Activated T-cell treated with anti-CD3 and anti-CD28 coated beads for 24 hours (primary cell): ENCODE data around the gene SPAG16.

Experiments used
- DNase-seq: peaks from one replicate; pipeline ENCODE4 v3.0.0-alpha.2; 2020; ENCODE audit warnings: low read depth

Gene SPAG16

DNA sequence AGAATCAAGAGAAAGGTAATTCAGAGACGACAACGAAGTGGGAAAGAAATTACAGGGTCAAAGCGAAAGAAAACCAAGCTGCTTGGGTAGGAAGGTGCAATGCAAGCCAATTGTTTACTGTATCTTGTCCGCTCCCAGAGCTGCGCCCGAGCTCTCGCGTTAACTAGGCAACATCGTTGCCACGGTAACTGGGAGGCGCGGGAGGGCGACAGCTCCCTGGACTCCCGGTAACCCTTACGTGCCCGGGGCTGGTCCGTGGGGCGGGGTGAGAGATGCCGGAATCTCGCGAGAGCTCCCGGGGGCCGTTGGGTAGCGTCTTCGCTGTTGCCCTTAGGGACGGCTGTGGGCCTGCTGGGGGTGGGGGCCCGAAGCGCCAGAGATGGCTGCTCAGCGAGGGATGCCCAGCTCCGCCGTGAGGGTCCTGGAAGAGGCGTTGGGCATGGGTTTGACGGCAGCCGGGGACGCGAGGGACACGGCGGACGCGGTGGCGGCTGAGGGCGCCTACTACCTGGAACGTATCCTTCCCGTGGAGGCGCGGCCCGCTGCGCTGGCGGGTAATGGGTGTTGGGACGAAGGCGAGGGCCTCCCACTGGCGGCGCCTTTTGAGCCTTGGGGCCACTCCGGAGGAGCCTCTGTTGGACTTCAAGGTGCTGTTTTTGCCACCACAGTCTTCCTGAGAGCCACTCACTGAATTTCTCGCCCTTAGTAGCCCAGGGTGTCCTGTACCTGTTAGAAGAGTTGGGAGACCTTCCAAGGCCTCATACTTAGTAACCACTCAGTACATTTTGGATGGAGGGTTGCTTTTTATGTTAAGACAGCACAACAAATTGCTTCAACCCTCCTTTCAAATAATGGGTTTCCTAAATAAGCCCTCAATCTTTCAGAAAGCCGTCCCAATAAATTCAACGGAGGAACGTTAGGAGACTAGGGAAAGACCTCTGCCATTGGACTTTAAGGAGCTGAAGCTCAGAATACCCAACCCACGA, at the start of gene SPAG16:
Gene SPAG16, plus strand, starts transcription at position 360 of the 986 bp plus-strand sequence.
- DNase-seq = peak; percentile 94

DNA sequence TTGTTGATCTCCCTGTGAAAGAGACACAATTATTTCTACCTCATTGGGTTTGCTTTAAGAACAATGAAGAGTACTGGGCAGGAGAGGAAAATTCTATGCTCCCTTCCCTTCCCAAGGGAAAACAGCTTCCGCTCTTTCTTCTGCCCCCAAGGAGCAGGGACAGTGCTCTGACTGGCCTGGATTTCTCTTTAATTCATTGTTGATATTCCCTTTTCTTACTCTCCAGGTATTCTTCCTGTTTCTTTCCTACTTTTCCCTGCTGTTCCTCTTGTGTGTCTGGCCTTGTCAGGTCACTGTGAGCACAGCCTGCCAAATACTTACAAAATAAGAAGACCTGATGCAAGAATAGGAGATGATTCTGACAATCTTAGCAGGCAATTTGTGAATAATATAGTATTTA, 49.6 kb upstream of the SPAG16 start:
- DNase-seq = no peak

- DNase-seq = no peak
Measured at GRCh38 chr2:213235741-213236140, 48.5 kb upstream of the SPAG16 start.

DNA sequence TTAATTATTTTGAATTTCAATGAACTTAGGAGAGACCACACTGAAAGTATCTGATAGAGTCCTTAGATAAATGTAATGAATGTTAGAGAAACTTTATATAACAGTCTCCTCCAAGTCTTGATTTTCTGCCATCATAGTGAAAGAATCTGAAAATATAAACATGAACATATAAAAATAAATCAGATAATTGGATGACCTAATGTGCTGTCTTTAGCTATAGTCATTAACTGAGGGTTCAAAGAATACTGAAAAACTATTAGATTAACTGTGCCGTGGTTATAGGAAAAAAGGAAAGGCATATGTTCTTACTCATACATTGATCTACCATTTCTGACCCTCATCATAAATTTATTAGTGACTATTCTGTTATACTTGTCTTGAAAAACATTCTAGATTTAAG, 47.0 kb upstream of the SPAG16 start:
- DNase-seq = no peak

DNA sequence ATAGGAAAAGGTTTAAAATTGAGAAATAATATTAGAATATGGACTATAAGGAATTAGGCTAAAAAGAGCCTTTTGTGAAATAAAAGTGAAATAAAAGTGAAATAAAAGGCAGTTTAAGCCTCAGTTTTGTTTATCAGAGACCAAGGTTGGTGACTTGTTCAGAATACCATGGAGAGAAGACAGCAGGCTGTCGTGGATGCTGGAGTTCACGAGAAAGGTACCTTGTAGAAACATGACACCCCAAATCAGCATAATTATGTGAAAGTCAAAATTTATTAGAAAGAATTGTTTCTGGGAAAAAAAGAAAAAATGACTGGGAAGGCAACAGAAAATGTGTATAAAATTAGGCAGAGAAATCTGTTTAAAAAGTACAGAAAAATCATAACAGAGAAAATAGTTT, 46.5 kb upstream of the SPAG16 start:
- no peak for DNase-seq

- DNase-seq = no peak
Measured at GRCh38 chr2:213238753-213239495, 45.3 kb upstream of the SPAG16 start.

GRCh38 chr2:213241817-213242216, 42.4 kb upstream of the SPAG16 start:
- DNase-seq = no peak

DNA sequence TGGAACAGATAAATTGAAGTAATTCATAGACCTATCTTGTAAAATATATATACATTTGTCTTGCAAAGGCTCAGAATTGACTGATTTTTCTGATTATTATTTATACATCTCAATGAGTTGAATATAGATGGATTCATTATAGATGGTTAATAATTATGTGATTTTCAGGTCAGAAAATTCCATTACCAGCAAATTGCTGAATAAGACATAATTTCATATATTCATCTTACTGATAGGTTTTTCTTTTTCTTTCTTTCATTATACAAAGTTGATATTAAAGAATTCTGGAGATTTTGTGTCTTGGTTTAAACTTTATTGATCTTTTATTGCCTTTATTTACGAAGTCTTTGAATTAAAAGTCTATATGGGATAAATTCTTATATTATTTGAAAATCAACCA, 41.6 kb upstream of the SPAG16 start:
- no peak for DNase-seq

DNA sequence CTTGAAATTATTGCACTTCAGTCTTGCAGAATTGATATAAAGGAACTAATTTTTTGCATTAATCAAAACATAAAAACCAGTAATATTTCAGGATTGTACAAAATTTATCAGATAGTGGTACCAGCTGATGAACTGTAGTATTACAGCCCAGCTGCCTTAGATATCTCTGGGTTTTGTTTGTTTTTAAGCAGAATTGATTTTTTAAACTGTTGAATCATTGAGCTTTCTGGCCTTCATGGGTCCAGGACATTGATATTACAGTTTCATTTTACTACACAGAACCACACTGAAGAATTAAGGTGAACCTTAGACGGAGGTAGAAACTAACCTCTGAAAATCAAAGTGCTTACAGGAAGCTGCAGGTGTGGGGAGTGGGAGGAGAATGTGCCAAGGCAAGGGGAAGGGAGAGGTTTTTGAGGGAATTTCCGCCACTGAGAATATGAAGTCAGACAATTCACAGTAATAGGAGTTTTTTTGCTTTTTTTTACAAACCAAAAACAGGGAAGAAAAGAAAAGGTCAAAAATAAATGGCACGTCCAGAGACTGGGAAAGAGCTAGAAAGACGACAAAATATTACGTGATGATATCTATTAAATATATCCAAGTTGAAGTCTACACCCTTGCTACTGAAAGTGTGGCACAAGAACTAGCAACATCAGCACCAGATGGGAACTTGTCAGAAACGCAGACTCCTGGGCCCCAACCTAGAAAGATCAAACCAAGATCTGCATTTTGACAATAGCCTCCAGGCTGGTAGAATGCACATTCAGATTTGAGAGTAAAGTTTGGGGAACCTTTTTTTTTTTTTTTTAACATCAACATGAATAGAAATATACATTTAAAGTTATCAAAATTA, 40.8 kb upstream of the SPAG16 start:
- no peak for DNase-seq

DNA sequence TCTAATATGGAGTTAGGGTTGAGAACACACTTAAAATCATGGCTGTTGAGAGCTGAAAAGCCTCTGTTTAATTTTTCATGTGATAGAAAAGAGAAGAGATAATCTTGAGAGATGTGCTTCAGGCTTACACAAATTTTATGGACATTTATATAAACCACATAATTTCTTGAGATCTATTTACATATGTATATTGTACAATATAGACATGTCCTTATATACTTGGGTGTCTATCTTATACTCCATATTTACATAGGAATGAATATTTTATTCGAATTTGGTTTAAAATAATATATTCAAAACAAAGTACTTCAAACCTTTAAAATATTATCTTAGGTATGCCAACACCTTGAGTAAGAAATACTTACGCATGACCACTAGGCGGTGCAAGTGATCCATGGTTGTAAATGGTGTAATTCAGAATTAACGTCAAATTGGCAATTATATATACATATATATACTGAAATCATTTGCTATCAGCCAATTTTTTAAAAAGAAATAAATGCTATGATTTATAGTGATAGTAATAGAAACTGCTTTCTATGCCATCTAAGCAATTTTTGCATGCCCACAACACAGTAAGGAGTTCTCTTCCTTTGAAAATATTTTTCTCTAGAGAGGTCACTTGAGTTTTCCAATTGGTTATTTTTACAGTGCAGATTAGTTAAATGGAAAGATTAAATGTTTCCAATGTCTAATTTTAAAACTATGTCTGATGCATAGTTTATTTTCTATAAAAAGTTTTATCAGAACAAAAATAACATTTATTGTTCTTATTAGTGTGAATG, 37.6 kb upstream of the SPAG16 start:
- peak; percentile 43 for DNase-seq

GRCh38 chr2:213247566-213247965, 36.7 kb upstream of the SPAG16 start:
- DNase-seq = no peak

GRCh38 chr2:213248637-213249036, 35.6 kb upstream of the SPAG16 start:
- no peak for DNase-seq

- no peak for DNase-seq
Measured at GRCh38 chr2:213249502-213249901, 34.8 kb upstream of the SPAG16 start.

DNA sequence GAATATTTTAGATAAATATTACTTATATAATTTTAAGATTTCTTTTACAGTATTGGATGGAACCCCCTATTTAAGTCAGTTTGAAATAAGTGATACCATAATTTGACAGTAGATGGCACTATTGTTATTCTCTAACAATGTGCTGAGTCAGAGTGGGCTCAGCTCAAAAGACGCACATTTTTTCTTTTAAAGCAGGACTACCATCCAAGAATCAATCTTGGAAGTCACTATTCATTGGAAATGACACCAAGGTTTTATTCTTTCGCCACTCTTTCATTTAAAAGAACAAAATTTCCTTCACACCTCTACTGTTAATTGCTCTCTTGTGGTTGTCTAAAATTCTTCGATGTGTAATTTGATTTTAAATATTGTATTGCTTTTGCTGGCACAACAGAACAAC, 32.6 kb upstream of the SPAG16 start:
- DNase-seq = no peak

DNA sequence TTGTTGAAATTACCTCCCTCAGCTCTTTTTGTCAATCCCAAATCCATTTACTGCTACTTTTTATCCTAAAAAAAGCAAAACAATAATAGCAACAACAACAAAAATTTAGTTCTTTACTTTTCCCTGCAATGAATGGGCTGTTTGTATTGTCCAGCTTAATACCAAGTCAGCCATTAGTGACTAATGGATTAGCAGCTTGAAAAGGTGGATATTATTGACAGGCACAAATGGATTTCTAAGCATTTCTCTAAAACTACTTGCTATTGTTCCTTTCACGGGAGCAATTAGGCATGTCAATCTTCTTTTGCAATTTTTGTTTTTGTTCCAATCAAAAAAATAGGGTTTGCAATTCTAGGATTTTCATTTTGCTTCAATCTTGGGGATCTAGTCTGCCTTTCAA, 32.1 kb upstream of the SPAG16 start:
- no peak for DNase-seq

DNA sequence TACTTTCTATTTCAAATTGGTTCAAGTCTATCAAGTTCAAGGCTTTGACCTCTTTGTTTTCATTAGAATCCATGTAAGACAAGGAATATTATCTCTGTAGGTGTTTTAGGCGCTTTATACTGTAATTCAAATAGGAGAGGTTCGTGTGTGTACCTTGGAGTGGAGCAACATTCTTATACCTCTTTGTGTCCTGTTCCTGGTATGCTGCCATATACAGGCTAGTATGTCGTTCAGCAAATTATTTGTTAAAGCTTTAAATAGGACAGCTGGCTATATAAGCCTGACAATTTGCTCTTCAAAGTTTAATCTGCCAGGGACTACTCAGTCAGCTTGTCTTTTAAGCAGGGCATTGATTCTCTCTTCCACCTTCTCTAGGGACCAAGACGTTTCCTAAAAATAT, 31.1 kb upstream of the SPAG16 start:
- no peak for DNase-seq

DNA sequence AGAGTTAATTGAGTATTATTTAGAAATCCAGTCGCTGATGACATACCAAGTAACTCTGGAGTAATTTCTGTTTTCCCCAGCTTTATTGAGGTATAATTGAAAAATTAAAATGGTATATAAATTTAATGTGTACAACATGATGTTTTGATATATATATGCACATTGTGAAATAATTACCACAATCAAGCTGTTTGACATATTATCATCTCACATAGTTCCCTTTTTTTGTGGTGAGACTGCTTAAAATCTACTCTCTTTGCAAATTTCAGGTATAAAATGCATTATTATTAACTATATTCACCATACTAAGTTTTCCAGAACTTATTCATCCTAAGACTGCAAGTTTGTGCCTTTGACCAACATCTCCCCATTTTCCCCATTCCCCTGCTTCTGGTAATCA, 25.0 kb upstream of the SPAG16 start:
- DNase-seq = no peak

DNA sequence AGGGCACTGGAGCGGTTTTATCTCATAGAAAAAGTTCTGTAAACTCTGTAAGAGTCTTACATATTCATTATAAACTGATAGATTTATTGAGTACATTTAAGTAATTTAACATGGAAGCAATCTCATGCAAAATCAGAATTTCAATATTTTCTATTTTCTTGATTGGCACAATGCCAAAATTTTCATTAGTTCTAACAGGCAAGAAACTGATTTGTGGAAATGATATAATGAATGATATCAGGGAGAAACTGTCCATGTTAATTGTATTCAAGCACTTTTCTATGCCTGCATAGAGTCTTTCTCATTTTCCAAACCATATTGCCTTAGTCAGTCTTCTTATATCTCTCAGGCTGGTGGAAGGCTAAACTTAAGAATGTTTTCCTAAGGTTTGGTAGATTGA, 23.0 kb upstream of the SPAG16 start:
- DNase-seq = no peak

DNA sequence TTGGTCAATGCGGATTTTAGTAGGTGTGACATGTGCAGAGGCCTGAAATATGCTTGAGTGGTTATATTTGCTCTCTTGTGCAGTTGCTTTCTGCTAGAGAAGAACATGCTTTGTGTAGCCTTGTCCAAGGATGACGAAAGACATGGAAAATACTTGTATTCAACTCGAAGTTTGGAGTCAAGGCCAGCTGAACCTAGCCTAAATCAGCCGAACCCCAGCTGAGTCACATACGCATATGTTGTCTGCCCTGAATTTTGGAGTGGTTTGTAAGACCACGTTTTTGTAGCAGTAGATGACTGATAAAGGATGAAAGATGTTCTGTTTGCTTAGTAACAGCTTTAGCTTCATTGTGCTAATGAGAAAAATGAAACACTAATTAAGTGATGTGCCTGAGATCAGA, 22.5 kb upstream of the SPAG16 start:
- DNase-seq = no peak

- DNase-seq = no peak
Measured at GRCh38 chr2:213265679-213266078, 18.6 kb upstream of the SPAG16 start.

DNA sequence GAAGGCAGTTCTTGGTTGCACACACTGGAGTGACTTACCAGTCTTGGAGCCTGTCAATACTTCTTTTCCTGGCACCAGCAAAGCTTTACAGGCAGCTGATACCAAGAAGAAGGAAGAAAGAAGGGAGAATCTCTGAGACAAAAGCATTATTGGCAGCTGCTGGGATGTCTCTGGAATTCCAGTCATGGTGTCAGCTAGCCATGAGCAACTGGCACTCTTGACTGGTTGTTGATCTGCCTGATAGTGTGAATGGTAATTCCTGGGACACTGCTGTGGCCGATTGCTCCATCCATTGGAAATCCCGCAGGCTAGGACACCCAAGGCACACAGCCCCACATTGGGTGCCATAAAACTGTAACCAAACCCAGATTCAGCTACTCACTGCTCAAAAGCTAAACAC, 17.8 kb upstream of the SPAG16 start:
- DNase-seq = no peak
